NCI-H526 treated with DMSO at 0.1 percent for 48 hours (cell line): ENCODE measurements around the gene MGAT4B.
"Not testable (repeated sequence)": the region's sequence is repeated elsewhere in the genome, so short reads cannot be mapped to it uniquely, and the experiment has no call there.

Experiments
- DNase-seq: peaks from one replicate; lab custom pipeline; 2025; lab: John Stamatoyannopoulos, UW

Gene MGAT4B

DNA sequence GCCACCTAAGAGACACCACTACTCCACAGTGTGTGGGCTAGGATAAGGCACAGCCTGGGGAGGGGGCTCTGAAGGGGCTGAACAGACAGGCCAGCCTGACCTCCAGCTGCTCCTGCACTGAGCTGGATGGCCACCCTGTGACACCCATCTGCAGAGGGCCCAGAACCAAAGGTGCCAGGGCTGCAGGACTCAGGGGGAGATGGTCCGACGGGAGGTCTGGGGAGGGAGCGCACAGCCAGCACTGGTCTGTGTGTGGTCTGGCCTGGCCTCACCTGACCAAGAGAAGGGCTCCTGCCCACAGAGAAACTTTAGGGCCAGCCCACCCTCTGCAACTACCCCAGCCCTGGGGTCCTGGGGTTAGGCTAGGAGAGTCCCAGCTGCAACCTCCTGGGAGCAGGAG, 12.1 kb downstream of the MGAT4B start:
- no peak for DNase-seq

DNA sequence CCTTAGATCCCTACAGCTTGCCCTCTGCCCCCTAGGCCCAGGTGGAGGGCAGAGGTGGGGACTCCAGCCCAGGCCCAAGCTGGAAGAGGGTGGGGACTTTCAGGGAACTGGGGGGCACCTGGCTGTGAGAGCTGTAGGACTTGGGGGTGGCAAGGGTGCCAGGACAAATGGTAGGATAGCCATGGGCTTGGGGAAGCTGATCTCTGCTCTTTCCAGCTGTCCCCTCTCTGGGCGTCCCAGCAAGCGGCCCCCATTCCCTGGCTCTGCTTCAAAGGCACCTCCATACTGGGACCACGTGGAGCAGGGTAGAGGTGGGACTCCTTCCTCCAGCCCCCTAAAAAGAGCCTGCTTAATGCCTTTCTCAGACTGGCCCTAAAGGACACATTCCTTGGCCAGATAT, 12.5 kb downstream of the MGAT4B start:
- no peak for DNase-seq

DNA sequence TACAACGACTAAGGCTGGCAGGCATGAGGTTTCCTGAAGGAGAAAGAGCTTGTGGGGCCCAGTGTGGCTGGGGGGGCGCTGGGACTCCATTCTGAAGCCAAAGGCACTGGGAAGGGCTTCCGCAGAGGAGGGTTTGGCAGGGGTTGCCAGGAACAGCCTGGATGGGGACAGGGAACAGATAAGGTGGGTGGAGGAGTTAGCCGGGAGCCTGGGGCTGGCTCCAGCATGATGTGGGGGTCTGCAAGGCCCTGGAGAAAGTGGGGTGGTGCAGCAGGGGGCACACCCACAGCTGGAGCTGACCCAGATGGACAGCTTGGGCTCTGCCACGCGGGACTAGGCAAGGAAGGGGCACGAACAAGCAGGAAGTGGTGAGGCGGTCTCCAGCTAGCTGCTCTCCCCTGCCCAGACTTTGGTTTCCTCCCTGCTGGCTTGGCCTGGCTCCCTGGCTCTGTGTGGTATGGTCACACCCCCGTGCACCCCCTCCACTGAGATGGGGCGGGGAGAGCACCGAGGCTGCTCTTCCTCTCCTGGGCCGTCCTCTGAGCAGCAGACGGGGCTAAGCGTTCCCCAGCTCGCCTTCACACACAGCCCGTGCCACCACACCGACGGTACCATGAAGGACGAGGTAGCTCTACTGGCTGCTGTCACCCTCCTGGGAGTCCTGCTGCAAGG, 13.1 kb downstream of the MGAT4B start, which contains the start of gene LTC4S:
Gene LTC4S (plus strand): TSS at position 519 of the 672 bp plus-strand sequence. CDS start 95 bp downstream, at position 614.
- no peak for DNase-seq

DNA sequence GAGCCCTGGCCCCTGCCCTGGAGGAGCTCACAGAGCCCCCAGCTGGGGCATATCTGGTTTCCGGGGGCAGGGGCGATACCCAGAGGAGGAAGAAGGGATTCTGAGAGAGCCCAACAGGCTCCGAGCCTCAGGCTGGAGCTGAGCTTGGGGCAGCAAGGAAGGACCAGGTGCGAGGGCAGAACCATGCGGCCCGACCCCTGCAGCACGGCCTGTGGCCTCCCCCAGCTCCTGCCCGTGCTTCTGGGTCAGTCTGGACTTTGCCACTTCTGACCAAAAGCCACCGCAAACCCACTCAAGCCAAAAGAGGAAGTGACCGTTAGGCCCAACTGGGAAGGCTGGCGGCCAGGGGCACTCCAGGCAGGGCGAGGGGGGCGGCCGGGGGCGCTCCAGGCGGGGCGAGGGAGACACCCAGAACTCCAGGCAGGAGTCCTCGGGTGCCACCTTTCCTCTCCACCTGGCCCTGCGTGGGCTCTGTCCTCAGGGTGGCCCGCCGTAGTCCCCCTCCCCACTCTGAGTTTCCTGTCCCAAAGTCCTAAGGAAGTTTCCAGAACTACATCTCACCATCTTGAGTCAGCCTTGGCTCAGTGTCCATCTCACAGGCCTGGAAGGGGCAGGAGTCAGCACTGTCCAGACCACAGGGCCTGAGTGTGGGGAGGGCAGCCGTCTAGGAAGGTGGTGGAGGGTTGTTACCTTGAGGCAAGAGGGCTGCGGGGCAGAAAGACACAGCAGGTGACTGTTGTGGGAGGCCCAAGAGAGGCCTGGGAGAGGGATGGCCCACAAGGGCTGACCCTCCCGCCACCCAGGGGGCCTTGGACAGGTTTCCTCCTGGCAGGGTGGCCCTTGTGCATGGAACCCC, 13.8 kb downstream of the MGAT4B start:
- no peak for DNase-seq

DNA sequence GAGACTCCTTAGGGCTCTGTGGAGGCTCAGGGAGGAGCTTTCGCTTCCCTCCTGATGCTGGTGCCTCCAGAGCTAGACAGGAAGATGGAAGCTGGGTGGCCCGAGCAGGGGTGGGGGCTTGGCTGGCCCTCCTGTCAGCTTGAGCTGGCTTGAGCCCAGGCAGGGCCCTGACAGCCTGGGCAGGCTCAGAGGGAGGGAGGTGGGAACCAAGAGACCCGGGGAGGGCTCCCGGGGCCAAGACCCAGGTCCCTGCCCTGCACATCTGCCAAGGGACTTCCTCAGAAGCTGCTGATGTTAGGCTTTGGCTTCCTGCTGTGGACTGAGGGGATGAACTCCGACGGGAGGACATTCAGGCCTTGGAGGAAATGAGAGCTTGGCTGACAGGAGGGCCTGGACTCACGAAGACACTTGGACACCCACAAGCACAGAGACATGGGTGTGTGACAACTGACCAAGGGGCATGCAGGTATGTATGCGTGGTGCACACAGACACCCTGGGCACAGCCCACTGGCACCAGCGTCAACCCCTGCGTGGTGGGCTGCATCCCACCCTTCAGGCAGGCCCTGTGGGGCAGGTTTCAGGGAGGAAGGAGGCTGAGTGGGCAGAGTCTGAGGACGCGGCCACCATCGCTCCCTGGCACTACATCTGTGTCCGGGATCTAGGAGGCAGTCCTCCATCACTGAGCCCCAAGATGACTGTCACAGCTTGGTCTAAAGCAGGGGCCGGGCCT, 14.6 kb downstream of the MGAT4B start:
- DNase-seq, result no peak

GRCh38 chr5:179789278-179789677, 17.4 kb downstream of the MGAT4B start:
- not testable (repeated sequence) for DNase-seq

- no peak for DNase-seq
These were observed 18.3 kb downstream of the MGAT4B start for GRCh38 chr5:179788193-179788854.

DNA sequence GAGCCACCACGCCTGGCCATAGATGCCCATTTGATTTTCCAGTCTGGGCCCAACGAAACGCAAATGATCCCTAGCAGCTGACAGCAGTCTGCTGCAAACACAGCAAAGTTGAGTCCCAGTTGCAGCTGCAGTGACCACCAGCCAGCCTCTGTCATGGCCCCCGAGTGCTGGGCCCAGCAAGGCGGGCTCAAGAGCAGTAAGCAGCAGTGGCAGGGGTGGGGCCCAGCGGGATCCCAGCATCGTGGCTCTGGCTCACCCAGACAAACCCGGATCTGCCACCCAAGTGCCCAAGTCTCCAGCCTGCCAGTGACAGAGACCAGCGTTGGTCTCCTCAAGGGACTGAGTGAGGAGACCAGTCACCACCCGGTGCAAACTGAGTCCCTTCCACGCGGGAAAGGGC, 19.8 kb downstream of the MGAT4B start:
- no peak for DNase-seq

GRCh38 chr5:179783128-179783527, 23.5 kb downstream of the MGAT4B start:
- DNase-seq, result no peak

DNA sequence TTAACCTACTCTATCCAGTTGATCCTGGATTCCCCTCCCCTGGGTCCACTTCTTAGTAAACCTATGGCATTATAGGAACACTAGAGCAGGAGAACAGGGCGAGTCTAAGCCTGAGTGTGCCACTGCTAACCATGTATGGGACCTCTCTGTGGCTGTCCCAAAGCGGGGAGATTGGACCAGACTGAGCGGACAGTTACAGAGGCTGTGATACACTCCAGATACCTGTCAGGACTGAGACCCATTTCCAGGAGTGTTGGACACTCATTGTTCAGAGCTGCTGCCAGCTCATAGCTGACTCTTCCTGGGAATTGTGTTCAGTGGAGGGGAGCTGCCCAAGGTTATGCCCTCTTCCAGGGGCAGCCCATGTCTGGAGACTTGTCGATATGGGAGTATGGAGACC, 24.8 kb downstream of the MGAT4B start:
- DNase-seq, result no peak

- DNase-seq, result no peak
These were observed 26.3 kb downstream of the MGAT4B start for GRCh38 chr5:179780362-179780761.

GRCh38 chr5:179779826-179780225, 26.8 kb downstream of the MGAT4B start:
- DNase-seq, result no peak

DNA sequence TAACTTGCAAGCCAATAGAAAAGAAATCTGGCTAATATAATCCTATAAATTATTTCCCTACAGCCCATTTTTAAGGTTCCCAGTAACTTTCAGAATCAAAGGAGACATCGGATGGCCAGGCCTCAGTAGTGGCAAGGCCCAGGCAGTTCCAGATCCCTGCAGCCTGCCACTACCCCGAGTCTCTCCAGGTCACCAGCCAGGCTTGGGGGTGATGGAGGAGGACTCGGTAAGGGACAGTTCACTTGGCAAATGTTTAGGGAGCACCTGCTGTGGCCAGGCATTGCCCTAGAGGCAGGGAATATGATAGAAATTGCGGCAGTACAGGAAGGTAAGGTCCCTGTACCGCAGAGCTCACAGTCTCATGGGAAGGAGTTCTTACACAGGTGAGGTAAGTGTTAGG, 28.1 kb downstream of the MGAT4B start:
- no peak for DNase-seq

GRCh38 chr5:179777909-179778308, 28.8 kb downstream of the MGAT4B start:
- DNase-seq, result no peak

DNA sequence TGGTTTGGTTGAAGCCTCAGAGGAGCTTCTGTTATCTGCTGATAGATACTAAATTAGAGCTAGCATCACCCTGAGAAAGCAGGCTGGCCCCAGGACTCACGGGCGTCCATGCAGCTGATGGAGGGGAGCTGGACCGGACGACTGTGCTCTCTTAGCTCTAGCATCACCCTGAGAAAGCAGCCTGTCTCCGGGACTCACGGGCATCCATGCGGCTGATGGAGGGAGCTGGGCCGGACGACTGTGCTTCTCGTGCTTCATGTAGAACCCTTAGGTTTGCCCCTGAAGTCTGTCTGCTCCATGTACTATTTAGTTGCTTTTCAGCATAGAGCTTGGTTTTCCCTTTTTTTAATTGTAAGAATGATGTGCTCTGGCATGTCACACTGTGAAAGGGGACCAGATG, 29.2 kb downstream of the MGAT4B start:
- no peak for DNase-seq

DNA sequence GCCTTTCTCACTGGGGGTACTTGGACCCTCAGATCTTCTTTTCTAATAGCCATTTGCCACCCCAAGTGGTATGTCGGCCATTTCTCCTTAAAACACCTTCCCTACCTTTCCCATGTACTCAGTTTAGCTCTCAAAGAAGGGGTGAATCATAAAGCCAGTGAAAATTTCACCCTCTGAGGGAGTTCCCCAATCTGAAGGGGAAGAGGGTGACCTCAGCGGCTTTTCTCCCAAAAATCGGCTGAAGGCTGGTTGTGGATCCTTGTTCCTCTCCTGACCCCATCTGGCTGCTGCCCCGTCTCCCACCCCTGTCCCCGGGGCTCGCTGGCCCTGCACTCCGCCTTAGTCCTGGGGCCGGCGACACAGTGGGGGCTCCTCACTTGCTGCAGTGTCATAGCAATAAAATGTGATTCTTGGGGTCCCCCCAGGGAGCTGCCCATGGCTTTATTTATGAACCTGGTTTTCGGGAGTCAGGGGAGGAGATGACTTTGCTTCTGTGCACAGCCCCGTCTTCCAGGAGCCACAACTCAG, 30.2 kb downstream of the MGAT4B start:
- no peak for DNase-seq

DNA sequence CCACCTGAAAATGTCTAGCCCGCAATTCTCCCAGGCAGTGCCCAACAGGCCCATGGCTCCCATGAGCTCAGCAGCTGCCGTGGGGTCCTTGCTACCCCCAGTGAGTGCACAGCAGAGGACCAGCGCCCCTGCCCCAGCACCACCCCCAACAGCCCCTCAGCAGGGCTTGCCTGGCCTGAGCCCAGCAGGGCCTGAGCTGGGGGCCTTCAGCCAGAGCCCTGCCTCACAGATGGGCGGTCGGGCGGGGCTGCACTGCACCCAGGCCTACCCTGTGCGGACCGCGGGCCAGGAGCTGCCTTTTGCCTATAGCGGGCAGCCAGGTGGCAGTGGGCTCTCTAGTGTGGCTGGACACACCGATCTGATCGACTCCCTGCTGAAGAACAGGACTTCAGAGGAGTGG, 32.2 kb downstream of the MGAT4B start:
- DNase-seq, result no peak

DNA sequence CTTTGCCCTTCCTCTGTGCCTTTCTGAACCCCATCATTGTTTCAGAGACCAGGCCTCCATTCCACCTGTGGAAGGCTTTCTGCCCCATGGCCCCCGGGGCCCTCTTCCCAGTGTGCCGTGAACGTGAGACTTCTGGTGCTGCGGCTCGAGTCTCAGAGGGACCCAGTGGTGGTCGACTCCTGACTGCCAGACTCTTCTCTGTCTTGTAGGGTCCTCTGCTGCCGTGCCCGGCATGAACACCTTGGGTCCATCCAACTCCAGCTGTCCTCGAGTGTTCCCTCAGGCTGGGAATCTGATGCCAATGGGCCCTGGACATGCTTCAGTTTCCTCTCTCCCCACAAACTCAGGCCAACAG, 33.0 kb downstream of the MGAT4B start:
- no peak for DNase-seq

DNA sequence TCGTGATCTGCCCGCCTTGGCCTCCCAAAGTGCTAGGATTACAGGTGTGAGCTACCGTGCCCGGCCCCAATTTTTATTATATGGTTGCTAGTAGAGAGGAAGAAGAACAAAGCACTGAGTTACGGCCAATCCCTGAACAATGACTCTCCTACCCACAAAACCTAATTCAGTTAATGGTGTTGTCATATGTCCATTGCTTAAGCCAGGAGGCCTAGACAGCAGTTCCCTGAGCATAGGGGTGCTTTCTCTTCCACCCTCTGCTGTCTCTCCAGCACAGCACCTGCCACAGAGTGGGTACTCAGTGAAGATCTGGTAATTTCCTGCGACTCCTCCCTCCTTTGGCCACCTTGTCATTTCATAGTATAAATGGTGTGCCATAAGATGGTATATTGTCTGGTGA, 34.3 kb downstream of the MGAT4B start:
- no peak for DNase-seq

DNA sequence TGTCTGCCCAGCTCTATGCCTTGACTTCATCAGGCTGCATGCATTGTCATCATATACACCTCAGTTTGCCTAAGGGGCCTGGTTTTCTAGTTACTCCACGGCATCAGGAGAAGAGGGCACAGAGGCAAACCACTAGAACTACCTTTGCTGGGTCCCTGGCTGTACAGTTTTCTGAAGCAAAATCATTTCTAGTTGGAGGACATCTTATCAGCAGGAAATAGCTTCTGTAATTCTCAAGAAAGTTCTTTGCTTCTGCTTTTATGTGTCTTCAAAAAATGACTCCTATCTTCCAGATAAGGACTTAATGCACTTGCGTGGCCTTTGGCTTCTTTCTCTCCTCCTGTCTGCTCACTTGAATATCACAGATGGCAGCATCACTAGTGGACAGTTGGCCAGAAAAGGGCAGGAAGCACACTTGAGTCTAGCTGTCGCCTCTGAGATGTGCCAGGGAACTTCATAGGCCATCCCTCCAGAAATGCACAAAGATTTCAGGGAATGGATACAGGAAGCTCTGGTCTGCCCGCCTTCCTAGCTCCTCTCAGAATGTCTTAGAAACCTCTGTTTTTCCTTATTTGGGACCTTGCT, 35.3 kb downstream of the MGAT4B start:
- no peak for DNase-seq

DNA sequence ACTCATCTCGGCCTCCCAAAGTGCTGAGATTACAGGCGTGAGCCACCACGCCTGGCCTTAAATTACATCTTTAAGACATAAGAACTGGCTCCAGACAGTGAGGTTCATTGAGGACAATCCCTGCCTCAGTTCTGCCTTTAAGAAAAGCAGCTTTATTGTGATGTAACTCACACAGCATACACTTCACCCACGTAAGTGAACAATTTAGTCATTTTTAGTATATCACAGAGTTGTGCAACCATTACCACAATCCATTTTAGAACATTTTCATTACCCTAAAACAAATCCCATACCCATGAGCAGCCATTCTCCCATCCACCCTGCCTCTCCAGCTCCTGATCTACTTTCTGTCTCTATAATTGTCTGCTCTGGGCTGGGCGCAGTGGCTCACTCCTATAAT, 36.9 kb downstream of the MGAT4B start:
- DNase-seq, result no peak

- no peak for DNase-seq
These were observed 37.4 kb downstream of the MGAT4B start for GRCh38 chr5:179769271-179769670.
